Lung (tissue), 16 donors: Measurements from ENCODE around the gene CATSPERD. TPM values are rescaled to one million over a fixed set of nuclear protein-coding genes. Genes with fewer than 3 reads are reported as not detected.

Experiments used
- ATAC-seq: fragments of 200-7000 bp; cut with Tn5 transposase; one replicate; pipeline ENCODE4 v1.9.1; 2020; ENCODE audit warnings: moderate number of reproducible peaks; ENCODE audit not compliant: insufficient read depth, low FRiP score
- DNase-seq, 3 donors: peaks; one replicate each; pipeline ENCODE4 v3.0.0-alpha.2; 2013 to 2017
- H3K27ac ChIP-seq, 2 donors: one replicate each; pipeline ENCODE4 v1.5.1; 2013; ENCODE audit warnings: mild to moderate bottlenecking in 2 of 2, moderate library complexity in 2 of 2, control low read depth in 1 of 2, inconsistent platforms in 1 of 2, low read depth in 1 of 2, low read length in 1 of 2
- H3K27me3 ChIP-seq, 3 donors: one replicate each; pipeline ENCODE4 v1.5.1; 2013; ENCODE audit warnings: low read length in 2 of 3; ENCODE audit not compliant: control insufficient read depth in 3 of 3, insufficient read depth in 3 of 3
- H3K36me3 ChIP-seq, 4 donors: one replicate each; pipeline ENCODE4 v1.5.1; 2013; ENCODE audit warnings: low read length in 4 of 4, mild to moderate bottlenecking in 1 of 4, moderate library complexity in 1 of 4; ENCODE audit not compliant: control insufficient read depth in 4 of 4, insufficient read depth in 4 of 4
- H3K4me1 ChIP-seq, 5 donors: one replicate each; pipeline ENCODE4 v1.5.1; 2013; ENCODE audit warnings: low read length in 5 of 5, mild to moderate bottlenecking in 2 of 5, moderate library complexity in 1 of 5; ENCODE audit not compliant: control insufficient read depth in 5 of 5, insufficient read depth in 5 of 5
- H3K4me3 ChIP-seq: one replicate; pipeline ENCODE4 v1.5.1; 2013; ENCODE audit warnings: mild to moderate bottlenecking, control low read depth, moderate library complexity
- H3K9ac ChIP-seq, 2 donors: one replicate each; pipeline ENCODE4 v1.5.1; 2013; ENCODE audit warnings: low read length in 2 of 2, control low read depth in 1 of 2; ENCODE audit not compliant: insufficient read depth in 1 of 2
- H3K9me3 ChIP-seq, 4 donors: one replicate each; pipeline ENCODE4 v1.5.1; 2013; ENCODE audit warnings: low read length in 3 of 4, mild to moderate bottlenecking in 1 of 4, moderate library complexity in 1 of 4; ENCODE audit not compliant: control insufficient read depth in 4 of 4, insufficient read depth in 3 of 4
- CTCF ChIP-seq: IDR thresholded peaks from 2 replicates; pipeline ENCODE4 v1.5.1; 2012; ENCODE audit warnings: mild to moderate bottlenecking; ENCODE audit errors: control extremely low read depth, extremely low read depth
- WGBS, 2 donors: extraction: QIAGEN DNeasy Blood & Tissue Kit; methylation state at CpG; one replicate each; pipeline ENCODE4 v1.1.7; 2013; 5-methylcytosine and 5-hydroxymethylcytosine counted together
- long read RNA-seq, 5 donors: transcript quantifications; one replicate each; lab custom pipeline, GENCODE V29; 2026
- polyA plus RNA-seq, 2 donors: library from polyadenylated mRNA; stranded (reverse); fragments of 200-250 nt; gene quantifications; one replicate each; pipeline ENCODE4 v1.2.1, GENCODE V29; 2013
- total RNA-seq, 2 donors: library from RNA; depleted of rRNA in 1 of 2; stranded (reverse); fragments of >200 nt in 1 of 2; gene quantifications; one replicate each; pipeline ENCODE4 v1.2.1, GENCODE V29; 2014 to 2021
- donor health status: control.
- donor health status: control.
- donor health status: Bipolar disorder and iron deficiency.
- donor health status: healthy.
- donor health status: DM: yes; HTN: yes; CAD: no.

The CATSPERD gene
- total RNA-seq = 10 to 100 TPM in 1 of 2 donors, 1 to 10 TPM in 1; 8.2 to 10.0 TPM
- polyA plus RNA-seq = 10 to 100 TPM in 1 of 2 donors, 1 to 10 TPM in 1; 8.4 to 11.3 TPM
- long read RNA-seq, donor 1, partial matches to known transcripts = 0 of 1 reads
- long read RNA-seq, donor 1, other reads (novel, unspliced or antisense) = 0 of 1 reads
- long read RNA-seq, donor 2, partial matches to known transcripts = 0 of 2 reads
- long read RNA-seq, donor 2, other reads (novel, unspliced or antisense) = 0 of 2 reads
- long read RNA-seq, donor 3, partial matches to known transcripts = 0 of 2 reads
- long read RNA-seq, donor 3, other reads (novel, unspliced or antisense) = 0 of 2 reads
- long read RNA-seq, donor 4 = 0 reads
- long read RNA-seq, donor 5, partial matches to known transcripts = 0 of 1 reads
- long read RNA-seq, donor 5, other reads (novel, unspliced or antisense) = 0 of 1 reads

- ATAC-seq (peak; percentile 96), DNase-seq (peak; percentile 99 to 100 (median 99))
- H3K9ac ChIP-seq = peak within 1 kb of the TSS; percentile 80 to 94
- peaks cover 0 to 12% (median 8%) of the 10 kb centered on the region in 5 donors for H3K4me1 ChIP-seq
- H3K36me3 ChIP-seq = no peaks in the 10 kb centered on the region
- no peaks in the 10 kb centered on the region for H3K9me3 ChIP-seq
- WGBS, 2 donors = 0% methylated on average over 84 to 90 of the region's 90 CpGs
- TF ChIP-seq CTCF = peak; percentile 88
- peak within 1 kb of the TSS; percentile 96 to 97 for H3K27ac ChIP-seq
- no peaks in the 10 kb centered on the region for H3K27me3 ChIP-seq
- H3K4me3 ChIP-seq = peak within 1 kb of the TSS; percentile 96
Observed at GRCh38 chr19:5719961-5720790, at the start of gene CATSPERD, which contains the start of gene LONP1. Gene CATSPERD (plus strand): TSS chr19:5720637. CDS start chr19:5720738, 101 bp downstream. Gene LONP1 (minus strand): TSS chr19:5720146. CDS start chr19:5720132, 14 bp downstream.

- 95% methylated on average over 7 of the region's 7 CpGs for WGBS, 2 donors
- no peak for TF ChIP-seq CTCF
- no peak overlapping the region for H3K27ac ChIP-seq
- DNase-seq (no peak), ATAC-seq (no peak)
- no peak overlapping the region for H3K9ac ChIP-seq
- H3K4me1 ChIP-seq = no peaks in the 10 kb centered on the region
- H3K36me3 ChIP-seq = peaks cover 5 to 36% (median 11%) of the 10 kb centered on the region in 4 donors
- H3K27me3 ChIP-seq = no peaks in the 10 kb centered on the region
- no peak overlapping the region for H3K4me3 ChIP-seq
- no peaks in the 10 kb centered on the region for H3K9me3 ChIP-seq
Observed at GRCh38 chr19:5671600-5671999, 48.8 kb upstream of the CATSPERD start.

- no peak overlapping the region for H3K4me3 ChIP-seq
- TF ChIP-seq CTCF = no peak
- DNase-seq = no peak
- ATAC-seq = no peak
- WGBS, 2 donors = 93 to 95% methylated on average over 13 of the region's 13 CpGs
- H3K27me3 ChIP-seq = no peaks in the 10 kb centered on the region
- H3K9me3 ChIP-seq = no peaks in the 10 kb centered on the region
- no peak overlapping the region for H3K27ac ChIP-seq
- H3K4me1 ChIP-seq = no peaks in the 10 kb centered on the region
- H3K9ac ChIP-seq = no peak overlapping the region
- H3K36me3 ChIP-seq = peaks cover 0 to 26% (median 5%) of the 10 kb centered on the region in 4 donors
Observed at GRCh38 chr19:5672708-5673459, 47.6 kb upstream of the CATSPERD start.
